HG03571 (cell line): ENCODE data around the gene SEPTIN10.
A peak's percentile ranks its signal among the peaks of the same experiment; 100 is the strongest.

Source experiments
- ATAC-seq: cut with Tn5 transposase; IDR thresholded peaks from one replicate; pipeline ENCODE4 v1.9.1; 2021; ENCODE audit not compliant: unreplicated experiment

Gene SEPTIN10

DNA sequence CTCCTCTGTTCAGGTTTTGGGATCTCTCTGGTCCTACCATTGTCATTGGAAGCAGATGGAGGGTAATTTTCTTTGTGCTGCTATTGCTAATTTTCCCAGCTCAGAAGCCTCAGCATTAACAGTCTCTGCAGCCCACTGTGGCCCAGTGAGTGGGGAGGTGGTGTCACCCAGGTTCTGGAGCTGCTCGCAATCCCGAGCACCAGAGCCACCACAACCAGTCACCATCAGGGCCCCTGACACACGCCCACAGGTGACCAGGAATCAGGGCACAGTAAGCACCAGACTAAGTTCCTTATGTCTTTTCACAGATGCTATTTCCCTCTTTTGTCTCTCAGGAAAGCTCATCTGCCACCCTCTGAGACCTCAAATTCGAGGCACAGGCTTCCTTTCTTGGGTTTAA lies 87.9 kb downstream of the SEPTIN10 start:
- ATAC-seq: no peak

GRCh38 chr2:109523536-109524361 lies 90.0 kb downstream of the SEPTIN10 start:
- ATAC-seq: no peak

- no peak for ATAC-seq
Observed at GRCh38 chr2:109523121-109523520, 90.6 kb downstream of the SEPTIN10 start.

DNA sequence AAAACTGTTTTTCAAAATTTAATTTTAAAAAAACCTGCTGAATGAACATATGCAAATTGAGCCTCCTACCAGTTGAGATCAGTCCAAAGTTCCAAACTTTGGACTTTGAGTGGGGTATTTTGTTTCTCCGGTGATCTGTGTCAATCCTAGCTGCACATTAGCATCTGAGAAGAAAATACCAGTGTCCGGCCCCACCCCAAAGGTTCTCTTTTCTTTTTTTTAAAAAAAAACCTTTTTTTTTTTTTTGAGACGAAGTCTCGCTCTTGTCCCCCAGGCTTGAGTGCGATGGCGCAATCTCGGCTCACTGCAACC lies 91.7 kb downstream of the SEPTIN10 start:
- ATAC-seq: no peak

GRCh38 chr2:109521233-109522062 lies 92.3 kb downstream of the SEPTIN10 start:
- no peak for ATAC-seq

DNA sequence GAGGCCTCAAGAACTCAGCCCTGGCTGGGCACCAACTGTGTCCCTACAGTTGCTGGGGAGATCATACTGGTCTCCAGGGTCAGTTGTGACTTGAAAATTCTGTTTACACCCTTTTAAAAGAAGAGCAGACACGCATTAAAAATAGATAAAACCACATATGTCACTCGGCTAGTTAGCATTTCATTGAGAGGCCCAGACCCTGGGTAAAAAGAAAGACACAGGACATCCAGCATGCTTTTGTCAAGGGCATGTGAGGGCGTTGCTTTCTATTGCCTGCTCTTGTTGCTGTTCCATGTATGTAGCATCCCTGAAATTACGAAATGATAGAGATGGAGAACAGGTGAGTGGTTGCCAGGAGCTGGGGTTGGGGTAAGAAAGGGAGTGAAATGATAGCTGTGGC lies 94.3 kb downstream of the SEPTIN10 start:
- no peak for ATAC-seq

GRCh38 chr2:109517118-109517889 lies 96.5 kb downstream of the SEPTIN10 start:
- ATAC-seq: no peak

GRCh38 chr2:109516445-109517117 lies 97.2 kb downstream of the SEPTIN10 start:
- no peak for ATAC-seq

DNA sequence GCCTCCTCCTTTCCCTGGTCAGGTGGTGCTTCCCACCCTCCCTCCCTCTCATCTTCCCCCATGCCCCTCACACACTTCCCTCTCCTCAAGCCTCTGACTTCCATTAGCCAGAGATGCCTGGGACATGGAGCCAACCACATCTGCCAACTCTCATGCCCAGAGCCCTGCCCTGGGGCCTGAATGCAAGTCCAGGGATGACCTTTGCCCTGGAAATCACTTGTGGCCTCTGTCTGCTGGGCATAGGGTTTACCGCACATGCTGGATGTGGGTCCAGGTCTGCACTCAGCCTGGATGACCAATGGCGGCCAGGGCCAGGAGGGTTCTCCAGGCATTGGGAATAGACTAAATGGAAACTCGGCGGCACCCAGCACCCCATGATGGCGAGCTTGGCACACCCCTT lies 98.9 kb downstream of the SEPTIN10 start:
- no peak for ATAC-seq

GRCh38 chr2:109513749-109514588 lies 99.8 kb downstream of the SEPTIN10 start:
- peak; percentile 74 for ATAC-seq

DNA sequence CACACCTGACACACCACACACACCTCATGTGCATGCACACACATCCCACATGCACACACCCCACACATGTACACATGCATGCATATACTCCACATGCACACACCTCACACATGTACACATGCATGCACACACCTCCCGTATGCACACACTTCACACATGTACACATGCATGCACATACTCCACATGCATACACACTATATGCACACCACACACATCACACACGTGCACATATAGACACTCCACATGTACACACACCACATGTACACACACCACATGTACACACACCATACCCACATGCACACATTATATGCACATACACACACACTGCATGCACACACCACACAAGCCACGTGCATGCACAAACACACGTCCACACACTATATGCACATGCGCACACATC lies 100.5 kb downstream of the SEPTIN10 start:
- no peak for ATAC-seq

DNA sequence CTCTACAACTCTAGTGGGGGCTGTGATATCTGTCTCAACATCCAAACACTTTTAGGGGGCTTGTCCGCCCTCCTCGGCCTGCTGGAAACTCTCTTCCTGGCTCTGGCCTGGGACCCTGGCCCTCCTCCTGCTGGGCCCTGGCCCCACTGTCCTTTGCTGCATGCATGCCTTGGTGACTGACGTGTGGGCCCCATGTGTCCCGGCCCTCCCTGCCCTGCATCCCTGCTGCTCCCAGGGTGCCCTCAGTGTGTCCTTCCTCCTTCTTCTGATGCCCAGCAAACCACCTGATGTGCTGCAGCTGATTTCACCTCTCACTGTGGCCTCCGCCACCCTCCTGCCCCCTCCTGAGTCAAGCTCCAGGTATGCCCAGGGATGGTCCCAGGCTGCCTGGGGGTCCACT lies 101.7 kb downstream of the SEPTIN10 start:
- no peak for ATAC-seq

- ATAC-seq: no peak
Observed at GRCh38 chr2:109511168-109511567, 102.6 kb downstream of the SEPTIN10 start.

DNA sequence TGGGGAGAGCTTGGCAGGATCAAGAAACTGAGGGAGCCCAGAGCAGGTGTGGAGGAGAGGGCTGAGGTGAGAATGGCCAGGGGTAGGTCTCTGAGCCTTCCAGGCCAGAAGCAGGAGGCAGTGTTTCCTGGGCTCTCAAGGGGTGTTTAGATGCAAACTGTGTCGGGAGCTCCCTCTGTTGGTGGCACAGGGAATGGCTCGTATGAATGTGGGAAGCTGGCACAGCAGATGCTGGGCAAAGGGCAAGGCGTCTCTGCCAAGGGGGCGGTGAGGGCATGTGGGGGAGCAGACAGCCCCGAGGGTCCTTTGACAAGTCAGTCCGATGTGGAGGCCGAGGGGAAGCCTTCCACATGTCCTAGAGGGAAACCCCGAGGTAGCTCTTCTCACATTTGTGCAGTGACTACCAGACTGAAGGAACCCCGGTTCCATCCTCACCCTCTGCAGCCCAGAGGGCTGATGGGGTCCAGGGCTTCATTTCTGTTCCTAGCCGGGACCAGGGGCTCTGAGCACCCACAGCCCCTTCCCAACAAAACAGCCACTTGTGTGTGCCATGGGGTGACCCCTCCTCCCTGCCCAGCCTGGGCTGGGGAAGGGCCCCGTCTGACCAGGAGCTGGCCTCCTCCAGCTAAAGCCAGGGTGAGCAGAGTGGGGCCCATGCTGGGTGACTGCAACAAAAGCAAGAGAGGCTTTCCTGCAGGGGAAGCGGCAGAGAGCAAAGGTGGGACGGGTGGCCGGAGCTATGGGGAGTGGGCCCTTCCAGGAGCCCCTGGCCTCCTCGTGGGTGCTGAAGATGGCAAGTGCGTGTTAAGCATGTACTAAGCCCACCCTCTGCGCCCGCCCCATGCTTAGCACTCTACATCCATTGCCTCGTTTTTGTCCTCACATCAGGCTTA lies 103.4 kb downstream of the SEPTIN10 start:
- ATAC-seq: no peak

GRCh38 chr2:109508556-109508955 lies 105.2 kb downstream of the SEPTIN10 start:
- no peak for ATAC-seq

GRCh38 chr2:109507828-109508227 lies 105.9 kb downstream of the SEPTIN10 start:
- no peak for ATAC-seq

DNA sequence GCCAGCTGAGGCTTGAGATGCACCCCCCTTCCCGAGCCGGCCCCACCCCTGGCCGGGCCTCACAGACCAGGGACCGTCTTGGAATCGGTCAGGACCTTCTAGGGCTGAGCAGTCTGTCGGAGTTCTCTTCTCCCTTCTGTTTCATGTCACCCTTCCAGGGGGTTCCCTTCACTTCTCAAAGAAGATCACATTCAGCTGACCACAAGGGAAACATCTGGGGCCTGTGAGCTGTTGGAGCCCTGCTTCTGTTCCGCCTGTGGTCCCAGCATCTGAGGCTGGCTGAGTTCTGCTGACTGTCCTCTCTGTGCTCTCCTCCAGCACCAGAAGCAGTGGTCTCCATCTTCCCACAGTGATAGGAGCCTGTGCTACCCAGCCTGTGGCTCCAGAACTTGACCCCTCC lies 106.5 kb downstream of the SEPTIN10 start:
- no peak for ATAC-seq

DNA sequence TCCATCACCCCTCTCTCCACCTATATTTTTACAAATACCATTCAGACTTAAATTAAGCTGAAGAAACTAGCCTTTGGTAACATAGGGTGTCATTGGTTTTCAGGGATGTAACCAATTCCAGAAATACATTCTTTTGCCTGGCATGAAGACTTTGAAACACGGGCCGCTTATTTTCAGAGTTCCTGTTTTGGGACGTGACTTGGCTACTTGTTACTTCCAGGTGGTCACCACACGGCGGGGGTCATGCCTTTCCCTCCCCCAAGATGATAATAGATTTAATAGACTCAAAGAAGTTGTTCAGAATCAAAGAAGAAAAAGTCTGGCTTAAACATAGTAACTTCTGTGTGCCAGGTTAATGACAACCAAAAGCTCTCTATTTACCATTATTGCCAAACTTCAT lies 110.6 kb downstream of the SEPTIN10 start:
- ATAC-seq: no peak

DNA sequence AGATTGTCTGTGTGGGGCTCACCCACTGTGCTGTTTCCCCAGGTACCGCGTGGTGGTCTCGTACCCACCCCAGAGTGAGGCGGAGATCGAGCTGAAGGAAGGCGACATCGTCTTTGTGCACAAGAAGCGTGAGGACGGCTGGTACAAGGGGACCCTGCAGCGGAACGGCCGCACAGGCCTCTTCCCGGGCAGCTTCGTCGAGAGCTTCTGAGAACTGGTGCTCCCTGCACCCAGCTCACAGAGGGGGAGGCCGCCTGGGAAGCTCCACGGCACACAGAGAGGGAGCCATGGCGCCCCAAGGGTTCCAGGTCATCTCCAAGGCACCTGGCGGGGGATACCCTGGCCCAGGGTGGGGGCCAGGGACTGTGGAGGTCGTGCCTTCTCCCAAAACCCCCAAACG lies 112.3 kb downstream of the SEPTIN10 start:
- no peak for ATAC-seq
